Osteoblast (primary cell): ENCODE results near the gene OSBPL2. TPM values are rescaled to one million over a fixed set of nuclear protein-coding genes. Genes with fewer than 3 reads are reported as not detected.

ENCODE experiments used
- DNase-seq: peaks from one replicate; pipeline ENCODE4 v3.0.0; 2011; ENCODE audit warnings: low spot score, mixed read lengths; ENCODE audit not compliant: insufficient read length; ENCODE audit errors: missing footprints
- H2AFZ ChIP-seq: 2 replicates; pipeline ENCODE4 v1.6.0; 2011; ENCODE audit warnings: mild to moderate bottlenecking, low read length
- H3K27ac ChIP-seq: 2 replicates; pipeline ENCODE4 v1.5.1; 2011; ENCODE audit warnings: mild to moderate bottlenecking, low read depth, low read length, moderate library complexity
- H3K27me3 ChIP-seq: 2 replicates; pipeline ENCODE4 v1.6.0; 2012; ENCODE audit warnings: mild to moderate bottlenecking, control low read depth, inconsistent platforms, low read length, moderate library complexity; ENCODE audit not compliant: insufficient read depth
- H3K36me3 ChIP-seq: 2 replicates; pipeline ENCODE4 v1.5.1; 2011; ENCODE audit warnings: mild to moderate bottlenecking, low read length, control low read depth, moderate library complexity; ENCODE audit not compliant: insufficient read depth
- H3K4me1 ChIP-seq: 2 replicates; pipeline ENCODE4 v1.5.1; 2011; ENCODE audit warnings: mild to moderate bottlenecking, low read length, control low read depth, moderate library complexity; ENCODE audit not compliant: insufficient read depth
- H3K4me2 ChIP-seq: 2 replicates; pipeline ENCODE4 v1.6.0; 2011; ENCODE audit warnings: mild to moderate bottlenecking, low read length; ENCODE audit not compliant: insufficient read depth
- H3K4me3 ChIP-seq: fragments of 200-600 bp; sonication (generic); 3 replicates; pipeline ENCODE4 v1.5.1; 2012; ENCODE audit warnings: mild to moderate bottlenecking, low read length, inconsistent platforms; ENCODE audit not compliant: insufficient read depth
- H3K79me2 ChIP-seq: 2 replicates; pipeline ENCODE4 v1.6.0; 2012; ENCODE audit warnings: mild to moderate bottlenecking, low read length, control low read depth, inconsistent platforms; ENCODE audit not compliant: insufficient read depth
- H3K9me3 ChIP-seq: 2 replicates; pipeline ENCODE4 v1.5.1; 2011; ENCODE audit warnings: low read depth, low read length, control low read depth
- H4K20me1 ChIP-seq: 2 replicates; pipeline ENCODE4 v1.6.0; 2012; ENCODE audit warnings: mild to moderate bottlenecking, low read length, control low read depth; ENCODE audit not compliant: insufficient read depth
- CTCF ChIP-seq: IDR thresholded peaks from 2 replicates; pipeline ENCODE4 v1.5.1; 2011; ENCODE audit warnings: mild to moderate bottlenecking, low read depth, low read length, moderate library complexity; ENCODE audit errors: extremely low read depth
- total RNA-seq: library from RNA; depleted of rRNA; stranded (reverse); fragments of >200 nt; gene quantifications from 2 replicates; pipeline ENCODE4 v1.2.3, GENCODE V29; 2012

OSBPL2 gene
- total RNA-seq, 1 donor: 35.8 TPM

GRCh38 chr20:62227977-62228958 lies 10.1 kb upstream of the OSBPL2 start:
- Histone ChIP-seq H4K20me1 (no peaks in the 10 kb centered on the region), H3K27ac (no peak overlapping the region), H3K9me3 (no peaks in the 10 kb centered on the region), H3K4me2 (no peak overlapping the region), H3K79me2 (no peaks in the 10 kb centered on the region), H2AFZ (no peak overlapping the region), H3K36me3 (no peaks in the 10 kb centered on the region), H3K4me1 (no peaks in the 10 kb centered on the region), H3K4me3 (no peak overlapping the region), H3K27me3 (peaks cover 21% of the 10 kb centered on the region)
- no peak for TF ChIP-seq CTCF
- DNase-seq: no peak

GRCh38 chr20:62228982-62229545 lies 9.3 kb upstream of the OSBPL2 start:
- Histone ChIP-seq H3K4me3 (no peak overlapping the region), H3K27ac (no peak overlapping the region), H3K27me3 (peaks cover 17% of the 10 kb centered on the region), H3K36me3 (no peaks in the 10 kb centered on the region), H3K4me2 (no peak overlapping the region), H2AFZ (no peak overlapping the region), H3K9me3 (no peaks in the 10 kb centered on the region), H3K79me2 (no peaks in the 10 kb centered on the region), H3K4me1 (no peaks in the 10 kb centered on the region), H4K20me1 (no peaks in the 10 kb centered on the region)
- TF ChIP-seq CTCF: no peak
- no peak for DNase-seq

- H3K9me3 ChIP-seq: no peaks in the 10 kb centered on the region
- H3K4me2 ChIP-seq: no peak overlapping the region
- H3K4me3 ChIP-seq: no peak overlapping the region
- no peaks in the 10 kb centered on the region for H3K79me2 ChIP-seq
- H3K4me1 ChIP-seq: no peaks in the 10 kb centered on the region
- DNase-seq: no peak
- H3K27ac ChIP-seq: no peak overlapping the region
- H3K27me3 ChIP-seq: peaks cover 17% of the 10 kb centered on the region
- no peaks in the 10 kb centered on the region for H3K36me3 ChIP-seq
- H2AFZ ChIP-seq: no peak overlapping the region
- H4K20me1 ChIP-seq: no peaks in the 10 kb centered on the region
- no peak for TF ChIP-seq CTCF
These were observed 8.7 kb upstream of the OSBPL2 start for GRCh38 chr20:62229667-62230066.

GRCh38 chr20:62230276-62230675 lies 8.0 kb upstream of the OSBPL2 start:
- no peak for TF ChIP-seq CTCF
- Histone ChIP-seq H3K27me3 (peaks cover 13% of the 10 kb centered on the region), H3K36me3 (no peaks in the 10 kb centered on the region), H3K4me3 (no peak overlapping the region), H3K79me2 (no peaks in the 10 kb centered on the region), H3K9me3 (no peaks in the 10 kb centered on the region), H4K20me1 (no peaks in the 10 kb centered on the region), H3K4me1 (no peaks in the 10 kb centered on the region), H2AFZ (no peak overlapping the region), H3K27ac (no peak overlapping the region), H3K4me2 (no peak overlapping the region)
- no peak for DNase-seq
